ENCODE results near the gene TEAD1.

DNA sequence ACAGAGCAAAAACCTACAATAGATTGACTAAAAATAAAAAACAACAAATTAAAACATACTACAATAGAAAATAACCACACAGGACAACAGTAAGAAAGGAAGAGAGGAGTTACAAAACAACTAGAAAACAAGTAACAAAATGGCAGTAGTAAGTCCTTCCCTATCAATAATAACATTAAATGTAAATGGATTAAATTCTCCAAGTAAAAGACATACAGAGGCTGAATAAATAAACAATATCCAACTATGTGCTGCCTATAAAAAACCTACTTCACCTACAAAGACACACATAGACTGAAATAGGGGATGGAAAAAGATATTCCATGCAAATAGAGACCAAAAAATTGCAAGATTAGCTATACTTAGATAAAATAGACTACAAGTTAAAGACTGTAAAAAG, 277.9 kb downstream of the TEAD1 start:
- no peak for TF ChIP-seq CTCF (IDR thresholded peaks at IDR 0.05 in 4 of 5, conservative IDR thresholded peaks at IDR 0.05 in 1 of 5)
- TF ChIP-seq POLR2A (IDR thresholded peaks at IDR 0.05): no peak

Measured in gastrocnemius medialis (tissue), 4 donors.